Panc1 (cell line): Measurements from ENCODE around the gene CLCN2. TPM values are rescaled to one million over a fixed set of nuclear protein-coding genes. Genes with fewer than 3 reads are reported as not detected.

Experiments used
- ATAC-seq: fragments of 200-7000 bp; cut with Tn5 transposase; 2 replicates; pipeline ENCODE4 v1.9.1; 2020; ENCODE audit warnings: mild to moderate bottlenecking, moderate library complexity
- BruUV-seq: library from RNA; stranded (reverse); fragments of 400-500 nt; replicated peaks from 2 replicates; lab custom pipeline; 2021; lab: Mats Ljungman, UMichigan
- CTCF ChIA-PET: fragments of 300-600 bp; sonication (Branson Sonifier 250); formaldehyde crosslinking; loops from one replicate; lab custom pipeline; 2022; ENCODE audit warnings: antibody characterized with exemption; lab: Charles Lee
- POLR2A ChIA-PET: fragments of 300-600 bp; sonication (Branson Sonifier 250); formaldehyde crosslinking; loops from one replicate; lab custom pipeline; 2022; ENCODE audit warnings: antibody characterized with exemption; lab: Charles Lee
- DNase-seq: peaks from one replicate; pipeline ENCODE4 v3.0.0-alpha.2; 2010; ENCODE audit warnings: low read depth, low spot score
- H3K27ac ChIP-seq: 2 replicates; pipeline ENCODE4 v1.5.1; 2011; ENCODE audit warnings: mild to moderate bottlenecking, low read length, inconsistent platforms
- H3K27me3 ChIP-seq: fragments of 200-500 bp; sonication (Bioruptor generic); 2 replicates; pipeline ENCODE4 v1.6.0; 2014; ENCODE audit warnings: low read length, inconsistent platforms; ENCODE audit not compliant: control insufficient read depth, insufficient read depth
- H3K36me3 ChIP-seq: fragments of 200-500 bp; sonication (Bioruptor generic); 2 replicates; pipeline ENCODE4 v1.5.1; 2014; ENCODE audit warnings: inconsistent platforms, mild to moderate bottlenecking, low read length, moderate library complexity; ENCODE audit not compliant: control insufficient read depth, insufficient read depth
- H3K4me1 ChIP-seq: 2 replicates; pipeline ENCODE4 v1.5.1; 2011; ENCODE audit warnings: inconsistent platforms, mild to moderate bottlenecking, low read length, moderate library complexity; ENCODE audit not compliant: control insufficient read depth, insufficient read depth
- H3K4me3 ChIP-seq, 2 experiments: 2 replicates each; pipeline ENCODE4 v1.5.1; 2011 to 2012; ENCODE audit warnings: low read depth in 2 of 2, low read length in 2 of 2, mild to moderate bottlenecking in 2 of 2, inconsistent platforms in 1 of 2, moderate library complexity in 1 of 2
- H3K9me3 ChIP-seq: fragments of 200-500 bp; sonication (Bioruptor generic); 2 replicates; pipeline ENCODE4 v1.5.1; 2014; ENCODE audit warnings: low read depth, mild to moderate bottlenecking, inconsistent platforms, low read length, moderate library complexity; ENCODE audit not compliant: control insufficient read depth, insufficient read depth
- POLR2AphosphoS5 ChIP-seq: IDR thresholded peaks from 2 replicates; pipeline ENCODE4 v1.6.1; 2012; ENCODE audit warnings: mild to moderate bottlenecking, low read depth, low read length, moderate library complexity
- SIN3A ChIP-seq: IDR thresholded peaks from 2 replicates; pipeline ENCODE4 v1.6.1; 2012; ENCODE audit warnings: low read depth, mild to moderate bottlenecking, low read length, moderate library complexity, borderline replicate concordance; ENCODE audit not compliant: insufficient read depth
- TCF7L2 ChIP-seq: IDR thresholded peaks from 2 replicates; pipeline ENCODE4 v1.6.1; 2011; ENCODE audit warnings: mild to moderate bottlenecking, low read depth, low read length, inconsistent platforms
- in situ Hi-C: cut with HindIII; loops from 2 replicates; pipeline ENCODE4 v1.10.0; 2016; ENCODE audit warnings: low sequenced_read_pairs, low pct_unique_long_range_greater_than_20kb
- intact Hi-C: fragments of 100-400 bp; cut with micrococcal nuclease; formaldehyde crosslinking; loops from one replicate; pipeline ENCODE4 v1.10.0; 2022; ENCODE audit not compliant: unreplicated experiment
- total RNA-seq: library from RNA; stranded (reverse); gene quantifications from one replicate; pipeline ENCODE4 v1.2.1, GENCODE V29; 2021; ENCODE audit not compliant: unreplicated experiment
- TF ChIP-seq, protein P1 (sequence below), 2 experiments: IDR thresholded peaks; 2 replicates each; pipeline ENCODE4 v1.6.1; 2011 to 2012; ENCODE audit warnings: low read depth in 2 of 2, control low read depth in 1 of 2, low read length in 1 of 2, mild to moderate bottlenecking in 1 of 2, moderate library complexity in 1 of 2; ENCODE audit not compliant: insufficient read depth in 1 of 2
- TF ChIP-seq, protein P2 (sequence below): fragments of 450-650 bp; IDR thresholded peaks from 2 replicates; pipeline ENCODE4 v1.5.1; 2017; ENCODE audit warnings: mild to moderate bottlenecking

CLCN2 gene
- total RNA-seq, 1 experiment from 2014 or later = 22.5 TPM

DNA sequence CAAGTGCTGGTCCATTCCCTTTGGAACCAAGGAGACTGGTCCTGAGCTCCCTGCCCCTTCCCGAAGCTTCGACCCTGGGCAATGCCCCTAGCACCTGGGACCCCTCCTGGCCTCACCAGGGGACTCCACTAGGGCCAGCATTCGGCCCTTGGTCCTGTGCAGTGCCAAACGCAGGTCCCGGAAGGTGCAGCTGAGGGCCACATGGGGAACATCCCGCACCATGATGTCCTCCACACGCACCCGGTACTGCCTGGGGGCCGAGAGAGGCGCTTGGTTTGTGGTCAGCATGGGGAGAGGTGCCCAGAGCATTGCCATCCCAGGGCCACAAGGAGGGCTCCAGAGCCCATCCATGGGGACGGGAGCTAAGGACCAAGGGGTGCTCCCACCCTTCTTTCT lies 7.9 kb downstream of the CLCN2 start:
- intact Hi-C loops = no loop called here
- CTCF ChIA-PET = interaction anchor here (0.9 to 1.0 kb wide), 2 partner anchors 8 to 16 kb away, joined by 3 to 4 read pairs; partner anchors contain the start of gene FAM131A
- no peak for DNase-seq
- H3K4me3 ChIP-seq = no peak overlapping the region
- no peak overlapping the region for H3K27ac ChIP-seq
- H3K9me3 ChIP-seq = no peaks in the 10 kb centered on the region
- H3K27me3 ChIP-seq = no peaks in the 10 kb centered on the region
- in situ Hi-C loops = no loop called here
- TF ChIP-seq TCF7L2 = no peak
- TF ChIP-seq, protein P1, sequence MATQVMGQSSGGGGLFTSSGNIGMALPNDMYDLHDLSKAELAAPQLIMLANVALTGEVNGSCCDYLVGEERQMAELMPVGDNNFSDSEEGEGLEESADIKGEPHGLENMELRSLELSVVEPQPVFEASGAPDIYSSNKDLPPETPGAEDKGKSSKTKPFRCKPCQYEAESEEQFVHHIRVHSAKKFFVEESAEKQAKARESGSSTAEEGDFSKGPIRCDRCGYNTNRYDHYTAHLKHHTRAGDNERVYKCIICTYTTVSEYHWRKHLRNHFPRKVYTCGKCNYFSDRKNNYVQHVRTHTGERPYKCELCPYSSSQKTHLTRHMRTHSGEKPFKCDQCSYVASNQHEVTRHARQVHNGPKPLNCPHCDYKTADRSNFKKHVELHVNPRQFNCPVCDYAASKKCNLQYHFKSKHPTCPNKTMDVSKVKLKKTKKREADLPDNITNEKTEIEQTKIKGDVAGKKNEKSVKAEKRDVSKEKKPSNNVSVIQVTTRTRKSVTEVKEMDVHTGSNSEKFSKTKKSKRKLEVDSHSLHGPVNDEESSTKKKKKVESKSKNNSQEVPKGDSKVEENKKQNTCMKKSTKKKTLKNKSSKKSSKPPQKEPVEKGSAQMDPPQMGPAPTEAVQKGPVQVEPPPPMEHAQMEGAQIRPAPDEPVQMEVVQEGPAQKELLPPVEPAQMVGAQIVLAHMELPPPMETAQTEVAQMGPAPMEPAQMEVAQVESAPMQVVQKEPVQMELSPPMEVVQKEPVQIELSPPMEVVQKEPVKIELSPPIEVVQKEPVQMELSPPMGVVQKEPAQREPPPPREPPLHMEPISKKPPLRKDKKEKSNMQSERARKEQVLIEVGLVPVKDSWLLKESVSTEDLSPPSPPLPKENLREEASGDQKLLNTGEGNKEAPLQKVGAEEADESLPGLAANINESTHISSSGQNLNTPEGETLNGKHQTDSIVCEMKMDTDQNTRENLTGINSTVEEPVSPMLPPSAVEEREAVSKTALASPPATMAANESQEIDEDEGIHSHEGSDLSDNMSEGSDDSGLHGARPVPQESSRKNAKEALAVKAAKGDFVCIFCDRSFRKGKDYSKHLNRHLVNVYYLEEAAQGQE (IDR thresholded peaks at IDR 0.05; ENCODE audit: insufficient read depth in 1 of 2, low read depth in 2 of 2, low read length in 1 of 2) = no peak
- BruUV-seq = no TSS peak
- H3K4me1 ChIP-seq = no peaks in the 10 kb centered on the region
- POLR2A ChIA-PET = no interaction called here
- H3K36me3 ChIP-seq = no peaks in the 10 kb centered on the region; the same call in 1 of the 2 replicates
- no peak for ATAC-seq

DNA sequence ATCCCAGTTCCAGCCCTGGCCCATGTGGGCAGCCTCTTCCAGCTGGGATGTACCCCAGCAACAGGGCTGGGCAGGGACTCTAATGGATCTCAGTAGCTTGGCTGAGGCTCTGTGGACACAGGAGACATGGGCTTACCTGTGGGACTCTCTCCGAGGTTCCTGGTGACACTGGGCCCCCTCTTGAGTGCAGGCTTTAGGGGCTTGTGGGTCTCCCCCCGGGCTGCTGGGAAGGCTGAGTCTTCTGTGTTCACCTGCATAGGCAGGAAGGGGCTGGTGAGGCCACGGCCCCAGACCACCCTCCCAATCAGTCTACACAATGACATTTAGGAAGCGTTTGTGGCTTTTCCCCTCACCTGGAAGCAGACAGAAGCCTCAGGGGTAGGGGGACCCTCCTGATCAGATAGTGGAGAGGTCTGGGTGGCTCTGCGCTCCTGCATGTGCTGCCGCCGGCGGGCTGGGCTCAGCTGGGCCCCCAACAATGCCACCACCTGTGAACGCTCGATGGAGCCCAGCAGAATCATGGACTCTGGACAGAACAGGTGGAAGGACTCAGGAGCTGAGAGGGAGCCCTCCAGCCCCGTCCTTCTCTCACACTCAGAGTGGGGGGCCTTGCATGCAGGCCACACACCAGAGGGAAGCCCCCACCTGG lies 8.4 kb downstream of the CLCN2 start:
- H3K36me3 ChIP-seq = no peaks in the 10 kb centered on the region; the same call in 1 of the 2 replicates
- DNase-seq (no peak), ATAC-seq (no peak)
- H3K9me3 ChIP-seq = no peaks in the 10 kb centered on the region
- TF ChIP-seq, protein P1 (IDR thresholded peaks at IDR 0.05; ENCODE audit: insufficient read depth in 1 of 2, low read depth in 2 of 2, low read length in 1 of 2) = no peak
- TF ChIP-seq TCF7L2 (no peak), POLR2AphosphoS5 (no peak), SIN3A (no peak)
- TF ChIP-seq, protein P2, sequence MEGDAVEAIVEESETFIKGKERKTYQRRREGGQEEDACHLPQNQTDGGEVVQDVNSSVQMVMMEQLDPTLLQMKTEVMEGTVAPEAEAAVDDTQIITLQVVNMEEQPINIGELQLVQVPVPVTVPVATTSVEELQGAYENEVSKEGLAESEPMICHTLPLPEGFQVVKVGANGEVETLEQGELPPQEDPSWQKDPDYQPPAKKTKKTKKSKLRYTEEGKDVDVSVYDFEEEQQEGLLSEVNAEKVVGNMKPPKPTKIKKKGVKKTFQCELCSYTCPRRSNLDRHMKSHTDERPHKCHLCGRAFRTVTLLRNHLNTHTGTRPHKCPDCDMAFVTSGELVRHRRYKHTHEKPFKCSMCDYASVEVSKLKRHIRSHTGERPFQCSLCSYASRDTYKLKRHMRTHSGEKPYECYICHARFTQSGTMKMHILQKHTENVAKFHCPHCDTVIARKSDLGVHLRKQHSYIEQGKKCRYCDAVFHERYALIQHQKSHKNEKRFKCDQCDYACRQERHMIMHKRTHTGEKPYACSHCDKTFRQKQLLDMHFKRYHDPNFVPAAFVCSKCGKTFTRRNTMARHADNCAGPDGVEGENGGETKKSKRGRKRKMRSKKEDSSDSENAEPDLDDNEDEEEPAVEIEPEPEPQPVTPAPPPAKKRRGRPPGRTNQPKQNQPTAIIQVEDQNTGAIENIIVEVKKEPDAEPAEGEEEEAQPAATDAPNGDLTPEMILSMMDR = no peak
- ChIA-PET CTCF (no interaction called here), POLR2A (no interaction called here)
- intact Hi-C loops = no loop called here
- no peak overlapping the region for H3K4me3 ChIP-seq
- BruUV-seq = no TSS peak
- no peaks in the 10 kb centered on the region for H3K27me3 ChIP-seq
- H3K4me1 ChIP-seq = no peaks in the 10 kb centered on the region
- in situ Hi-C loops = no loop called here
- H3K27ac ChIP-seq = no peak overlapping the region
